ENCODE results near the gene B2M.
A peak's percentile ranks its signal among the peaks of the same experiment; 100 is the strongest.
"Not testable (repeated sequence)": the region's sequence is repeated elsewhere in the genome, so short reads cannot be mapped to it uniquely, and the experiment has no call there.

Gene B2M

DNA sequence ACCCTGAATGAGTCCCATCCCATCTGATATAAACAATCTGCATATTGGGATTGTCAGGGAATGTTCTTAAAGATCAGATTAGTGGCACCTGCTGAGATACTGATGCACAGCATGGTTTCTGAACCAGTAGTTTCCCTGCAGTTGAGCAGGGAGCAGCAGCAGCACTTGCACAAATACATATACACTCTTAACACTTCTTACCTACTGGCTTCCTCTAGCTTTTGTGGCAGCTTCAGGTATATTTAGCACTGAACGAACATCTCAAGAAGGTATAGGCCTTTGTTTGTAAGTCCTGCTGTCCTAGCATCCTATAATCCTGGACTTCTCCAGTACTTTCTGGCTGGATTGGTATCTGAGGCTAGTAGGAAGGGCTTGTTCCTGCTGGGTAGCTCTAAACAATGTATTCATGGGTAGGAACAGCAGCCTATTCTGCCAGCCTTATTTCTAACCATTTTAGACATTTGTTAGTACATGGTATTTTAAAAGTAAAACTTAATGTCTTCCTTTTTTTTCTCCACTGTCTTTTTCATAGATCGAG lies 4.5 kb downstream of the B2M start:
- ChIA-PET CTCF (interaction anchor here (1.4 to 7.8 kb wide), 4 partner anchors 14 to 52 kb away, joined by 3 to 105 read pairs (median 49); partner anchors contain the start of genes SPG11 and TRIM69), POLR2A (interaction anchor here (0.9 to 2.8 kb wide), 4 partner anchors 8 to 13 kb away, joined by 3 to 15 read pairs (median 10); no protein-coding TSS in a partner anchor)
- Histone ChIP-seq H3K27me3 (replicated peaks in 2 of 5; ENCODE audit: control insufficient read depth in 4 of 5, insufficient read depth in 5 of 5, low read length in 4 of 5) (no peaks in the 10 kb centered on the region), H3K4me1 (ENCODE audit: control extremely low read depth in 1 of 4, control insufficient read depth in 4 of 4, insufficient read depth in 4 of 4, low read length in 3 of 4) (peaks cover 14 to 41% (median 28%) of the 10 kb centered on the region in 4 experiments), H3K36me3 (ENCODE audit: control insufficient read depth in 4 of 4, insufficient read depth in 4 of 4, low read length in 3 of 4) (peaks cover 25 to 48% (median 39%) of the 10 kb centered on the region in 4 experiments), H3K27ac (ENCODE audit: insufficient read depth in 1 of 2, low read depth in 1 of 2, low read length in 2 of 2, poor library complexity in 1 of 2, severe bottlenecking in 2 of 2) (no peak overlapping the region), H3K4me3 (ENCODE audit: control insufficient read depth in 1 of 7, extremely low read depth in 1 of 7, insufficient read depth in 4 of 7, low read depth in 2 of 7, low read length in 6 of 7) (peak overlapping the region in 1 of 7 experiments; percentile 46), H3K9me3 (ENCODE audit: control extremely low read depth in 1 of 5, control insufficient read depth in 4 of 5, insufficient read depth in 2 of 5, low read depth in 1 of 5, low read length in 4 of 5) (no peaks in the 10 kb centered on the region)
- 100% methylated on average over 1 of the region's 2 CpGs for WGBS (ENCODE audit: insufficient coverage)
- no peak for DNase-seq

- Histone ChIP-seq H3K27ac (ENCODE audit: insufficient read depth in 1 of 2, low read depth in 1 of 2, low read length in 2 of 2, poor library complexity in 1 of 2, severe bottlenecking in 2 of 2) (no peak overlapping the region), H3K4me3 (ENCODE audit: control insufficient read depth in 1 of 7, extremely low read depth in 1 of 7, insufficient read depth in 4 of 7, low read depth in 2 of 7, low read length in 6 of 7) (no peak overlapping the region), H3K4me1 (ENCODE audit: control extremely low read depth in 1 of 4, control insufficient read depth in 4 of 4, insufficient read depth in 4 of 4, low read length in 3 of 4) (peaks cover 14 to 41% (median 28%) of the 10 kb centered on the region in 4 experiments), H3K9me3 (ENCODE audit: control extremely low read depth in 1 of 5, control insufficient read depth in 4 of 5, insufficient read depth in 2 of 5, low read depth in 1 of 5, low read length in 4 of 5) (no peaks in the 10 kb centered on the region), H3K27me3 (replicated peaks in 2 of 5; ENCODE audit: control insufficient read depth in 4 of 5, insufficient read depth in 5 of 5, low read length in 4 of 5) (no peaks in the 10 kb centered on the region), H3K36me3 (ENCODE audit: control insufficient read depth in 4 of 4, insufficient read depth in 4 of 4, low read length in 3 of 4) (peaks cover 25 to 48% (median 39%) of the 10 kb centered on the region in 4 experiments)
- DNase-seq = no peak
- ChIA-PET POLR2A (interaction anchor here (2.4 to 2.8 kb wide), 2 partner anchors 9 to 11 kb away, joined by 13 to 15 read pairs; no protein-coding TSS in a partner anchor), CTCF (interaction anchor here (2.5 to 7.8 kb wide), 3 partner anchors 13 to 54 kb away, joined by 9 to 105 read pairs (median 93); partner anchors contain the start of genes SPG11 and TRIM69)
- WGBS (ENCODE audit: insufficient coverage) = 100% methylated on average over 1 of the region's 2 CpGs
Observed at GRCh38 chr15:44716983-44717602, 5.8 kb downstream of the B2M start.

- Histone ChIP-seq H3K4me3 (ENCODE audit: control insufficient read depth in 1 of 7, extremely low read depth in 1 of 7, insufficient read depth in 4 of 7, low read depth in 2 of 7, low read length in 6 of 7) (no peak overlapping the region), H3K36me3 (ENCODE audit: control insufficient read depth in 4 of 4, insufficient read depth in 4 of 4, low read length in 3 of 4) (peaks cover 25 to 48% (median 39%) of the 10 kb centered on the region in 4 experiments), H3K9me3 (ENCODE audit: control extremely low read depth in 1 of 5, control insufficient read depth in 4 of 5, insufficient read depth in 2 of 5, low read depth in 1 of 5, low read length in 4 of 5) (no peaks in the 10 kb centered on the region), H3K27me3 (replicated peaks in 2 of 5; ENCODE audit: control insufficient read depth in 4 of 5, insufficient read depth in 5 of 5, low read length in 4 of 5) (no peaks in the 10 kb centered on the region), H3K4me1 (ENCODE audit: control extremely low read depth in 1 of 4, control insufficient read depth in 4 of 4, insufficient read depth in 4 of 4, low read length in 3 of 4) (peaks cover 9 to 35% (median 24%) of the 10 kb centered on the region in 4 experiments), H3K27ac (ENCODE audit: insufficient read depth in 1 of 2, low read depth in 1 of 2, low read length in 2 of 2, poor library complexity in 1 of 2, severe bottlenecking in 2 of 2) (peak overlapping the region in 1 of 2 experiments; percentile 9)
- DNase-seq = no peak
- ChIA-PET CTCF (interaction anchor here (1.4 to 7.8 kb wide), 5 partner anchors 11 to 55 kb away, joined by 5 to 93 read pairs (median 9); partner anchors contain the start of genes SPG11 and TRIM69), POLR2A (interaction anchor here (0.7 to 2.4 kb wide), 4 partner anchors 8 to 55 kb away, joined by 3 to 13 read pairs (median 6); partner anchors contain the start of genes SPG11 and TRIM69)
- WGBS (ENCODE audit: insufficient coverage) = 92% methylated on average over 2 of the region's 4 CpGs
Observed at GRCh38 chr15:44718180-44718926, 7.0 kb downstream of the B2M start.

- H3K9me3 ChIP-seq (ENCODE audit: control extremely low read depth in 1 of 5, control insufficient read depth in 4 of 5, insufficient read depth in 2 of 5, low read depth in 1 of 5, low read length in 4 of 5) = no peaks in the 10 kb centered on the region
- ChIA-PET POLR2A (interaction anchor here (0.7 to 1.4 kb wide), 3 partner anchors 11 to 56 kb away, joined by 3 to 8 read pairs (median 4); partner anchors contain the start of genes SPG11 and TRIM69), CTCF (interaction anchor here (1.4 to 4.1 kb wide), 4 partner anchors 10 to 56 kb away, joined by 5 to 23 read pairs (median 8); partner anchors contain the start of genes SPG11 and TRIM69)
- peaks cover 25 to 48% (median 39%) of the 10 kb centered on the region in 4 experiments for H3K36me3 ChIP-seq (ENCODE audit: control insufficient read depth in 4 of 4, insufficient read depth in 4 of 4, low read length in 3 of 4)
- WGBS (ENCODE audit: insufficient coverage) = 87% methylated on average over 5 of the region's 8 CpGs
- no peaks in the 10 kb centered on the region for H3K27me3 ChIP-seq (replicated peaks in 2 of 5; ENCODE audit: control insufficient read depth in 4 of 5, insufficient read depth in 5 of 5, low read length in 4 of 5)
- no peak for DNase-seq
- peaks cover 7 to 32% (median 23%) of the 10 kb centered on the region in 4 experiments for H3K4me1 ChIP-seq (ENCODE audit: control extremely low read depth in 1 of 4, control insufficient read depth in 4 of 4, insufficient read depth in 4 of 4, low read length in 3 of 4)
- H3K4me3 ChIP-seq (ENCODE audit: control insufficient read depth in 1 of 7, extremely low read depth in 1 of 7, insufficient read depth in 4 of 7, low read depth in 2 of 7, low read length in 6 of 7) = no peak overlapping the region
- peak overlapping the region in 1 of 2 experiments; percentile 45 for H3K27ac ChIP-seq (ENCODE audit: insufficient read depth in 1 of 2, low read depth in 1 of 2, low read length in 2 of 2, poor library complexity in 1 of 2, severe bottlenecking in 2 of 2)
Observed at GRCh38 chr15:44718927-44719292, 7.6 kb downstream of the B2M start.

DNA sequence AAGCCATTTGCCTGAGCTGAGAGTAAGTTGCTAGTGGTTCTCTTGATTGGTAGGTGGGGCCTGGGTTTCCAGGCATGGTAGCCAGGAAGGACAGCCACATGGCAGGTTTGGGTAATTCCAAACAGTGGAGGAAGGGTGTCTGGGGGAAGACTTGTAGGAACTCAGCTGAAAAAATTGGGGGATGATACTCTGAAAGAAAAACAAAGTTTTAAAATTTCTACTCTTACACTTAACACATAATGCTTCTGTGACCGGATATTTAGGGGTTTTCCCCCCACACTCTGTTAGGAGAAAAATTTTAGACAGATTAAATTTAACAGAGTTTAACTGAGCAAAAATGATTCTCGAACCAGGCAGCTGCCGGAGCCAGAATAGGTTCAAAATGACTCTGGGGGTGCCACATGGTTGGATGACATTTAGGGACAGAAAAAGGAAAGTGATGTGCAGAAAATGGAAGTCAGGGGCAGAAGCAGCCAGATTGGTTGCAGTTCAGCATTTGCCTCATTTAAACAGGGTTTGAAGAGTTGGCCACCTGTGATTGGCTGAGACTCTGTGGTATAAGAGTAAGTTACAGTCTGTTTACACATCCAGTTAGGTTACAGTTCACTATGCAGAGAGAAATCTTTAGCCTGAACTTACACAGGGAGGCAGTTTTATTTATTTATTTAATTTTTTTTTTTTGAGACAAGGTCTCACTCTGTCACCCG lies 8.1 kb downstream of the B2M start:
- POLR2A ChIA-PET = interaction anchor here (0.6 to 1.0 kb wide), 4 partner anchors 10 to 56 kb away, joined by 3 to 8 read pairs (median 4); partner anchors contain the start of genes SPG11 and TRIM69
- peak in 2 of 3 donors; percentile 69 to 70 for DNase-seq

GRCh38 chr15:44720000-44720435 lies 8.7 kb downstream of the B2M start:
- H3K27ac ChIP-seq (ENCODE audit: insufficient read depth in 1 of 2, low read depth in 1 of 2, low read length in 2 of 2, poor library complexity in 1 of 2, severe bottlenecking in 2 of 2) = peak overlapping the region in 1 of 2 experiments; percentile 45
- peaks cover 10 to 32% (median 22%) of the 10 kb centered on the region in 4 experiments for H3K4me1 ChIP-seq (ENCODE audit: control extremely low read depth in 1 of 4, control insufficient read depth in 4 of 4, insufficient read depth in 4 of 4, low read length in 3 of 4)
- CTCF ChIA-PET = interaction anchor here (1.4 to 4.1 kb wide), 4 partner anchors 9 to 53 kb away, joined by 5 to 23 read pairs (median 8); partner anchors contain the start of genes B2M, PATL2 and TRIM69

More for the DNA sequence above, 8.1 kb downstream of the B2M start:
- H3K36me3 ChIP-seq (ENCODE audit: control insufficient read depth in 4 of 4, insufficient read depth in 4 of 4, low read length in 3 of 4) = peaks cover 25 to 45% (median 37%) of the 10 kb centered on the region in 4 experiments
- H3K9me3 ChIP-seq (ENCODE audit: control extremely low read depth in 1 of 5, control insufficient read depth in 4 of 5, insufficient read depth in 2 of 5, low read depth in 1 of 5, low read length in 4 of 5) = no peaks in the 10 kb centered on the region
- H3K4me3 ChIP-seq (ENCODE audit: control insufficient read depth in 1 of 7, extremely low read depth in 1 of 7, insufficient read depth in 4 of 7, low read depth in 2 of 7, low read length in 6 of 7) = no peak overlapping the region
- H3K27ac ChIP-seq (ENCODE audit: insufficient read depth in 1 of 2, low read depth in 1 of 2, low read length in 2 of 2, poor library complexity in 1 of 2, severe bottlenecking in 2 of 2) = peak overlapping the region in 1 of 2 experiments; percentile 45
- peaks cover 6 to 32% (median 20%) of the 10 kb centered on the region in 4 experiments for H3K4me1 ChIP-seq (ENCODE audit: control extremely low read depth in 1 of 4, control insufficient read depth in 4 of 4, insufficient read depth in 4 of 4, low read length in 3 of 4)
- 77% methylated on average over 3 of the region's 4 CpGs for WGBS (ENCODE audit: insufficient coverage)
- no peaks in the 10 kb centered on the region for H3K27me3 ChIP-seq (replicated peaks in 2 of 5; ENCODE audit: control insufficient read depth in 4 of 5, insufficient read depth in 5 of 5, low read length in 4 of 5)
- CTCF ChIA-PET = interaction anchor here (1.4 to 4.1 kb wide), 5 partner anchors 9 to 56 kb away, joined by 5 to 23 read pairs (median 8); partner anchors contain the start of genes B2M, PATL2, SPG11 and TRIM69

More at GRCh38 chr15:44720000-44720435, 8.7 kb downstream of the B2M start:
- POLR2A ChIA-PET = interaction anchor here (0.9 kb wide), 1 partner anchor 57 kb away, joined by 3 read pairs; the partner anchor contains the start of gene SPG11
- not testable (repeated sequence) for H3K27me3 ChIP-seq (replicated peaks in 2 of 5; ENCODE audit: control insufficient read depth in 4 of 5, insufficient read depth in 5 of 5, low read length in 4 of 5); H3K9me3 ChIP-seq (ENCODE audit: control extremely low read depth in 1 of 5, control insufficient read depth in 4 of 5, insufficient read depth in 2 of 5, low read depth in 1 of 5, low read length in 4 of 5); DNase-seq; H3K4me3 ChIP-seq (ENCODE audit: control insufficient read depth in 1 of 7, extremely low read depth in 1 of 7, insufficient read depth in 4 of 7, low read depth in 2 of 7, low read length in 6 of 7)
- WGBS (ENCODE audit: insufficient coverage) = 100% methylated on average over 4 of the region's 8 CpGs
- peaks cover 24 to 42% (median 33%) of the 10 kb centered on the region in 4 experiments for H3K36me3 ChIP-seq (ENCODE audit: control insufficient read depth in 4 of 4, insufficient read depth in 4 of 4, low read length in 3 of 4)

Measured in common myeloid progenitor, CD34-positive (primary cell).